MM.1S (cell line): ENCODE measurements around the gene L1CAM.

ENCODE experiments used
- CTCF ChIP-seq: fragments of 300-600 bp; sonication (generic); IDR thresholded peaks from 2 replicates; pipeline ENCODE4 v1.5.1; 2016; ENCODE audit warnings: antibody characterized with exemption, low read length, mixed read lengths
- EZH2 ChIP-seq: fragments of 300-600 bp; sonication (generic); optimal IDR thresholded peaks from 2 replicates; pipeline ENCODE3; 2017; ENCODE audit warnings: low read depth, mild to moderate bottlenecking, antibody characterized with exemption, low read length, mixed read lengths
- EZH2phosphoT487 ChIP-seq: fragments of 300-600 bp; sonication (generic); IDR thresholded peaks from 2 replicates; pipeline ENCODE4 v1.6.1; 2018; ENCODE audit warnings: antibody characterized with exemption, low read length

- no peak for TF ChIP-seq CTCF
- TF ChIP-seq EZH2phosphoT487: no peak
- no peak for TF ChIP-seq EZH2
These were observed 53.2 kb downstream of the L1CAM start for GRCh38 chrX:153832728-153833127.
